HCT116 (cell line): ENCODE measurements around the gene CENPV. TPM values are rescaled to one million over a fixed set of nuclear protein-coding genes. Genes with fewer than 3 reads are reported as not detected.

ENCODE experiments used
- ATAC-seq: fragments of 200-7000 bp; cut with Tn5 transposase; 2 replicates; pipeline ENCODE4 v1.9.1; 2020; ENCODE audit warnings: mild to moderate bottlenecking, moderate library complexity
- BruUV-seq: library from RNA; stranded (reverse); fragments of 400-500 nt; replicated peaks from 2 replicates; lab custom pipeline; 2021; lab: Mats Ljungman, UMichigan
- CTCF ChIA-PET: fragments of 300-600 bp; sonication (Branson Sonifier 250); formaldehyde crosslinking; loops from one replicate; lab custom pipeline; 2021; ENCODE audit warnings: antibody characterized with exemption; lab: Charles Lee
- POLR2A ChIA-PET: fragments of 300-600, 350-600 bp; sonication (Branson Sonifier 250); formaldehyde crosslinking; loops from one replicate; lab custom pipeline; 2021; ENCODE audit warnings: antibody characterized with exemption; lab: Charles Lee
- RAD21 ChIA-PET, 2 experiments: fragments of 300-600 bp; sonication (Branson Sonifier 250); formaldehyde crosslinking; loops; one replicate each; lab custom pipeline; 2023; ENCODE audit warnings: low total read pairs in 2 of 2; ENCODE audit not compliant: uncharacterized antibody in 2 of 2, unreplicated experiment in 2 of 2, low non-redundant PET in 1 of 2; lab: Charles Lee
- DNase-seq: peaks from one replicate; pipeline ENCODE4 v3.0.0-alpha.2; 2010; ENCODE audit warnings: low read depth, low spot score
- H2AFZ ChIP-seq: fragments of 200-600 bp; shearing (Covaris generic), sonication (generic); 2 replicates; pipeline ENCODE4 v1.6.1; 2017; ENCODE audit warnings: low read depth, mixed run types, mixed read lengths, antibody characterized with exemption, low read length; ENCODE audit not compliant: poor library complexity, severe bottlenecking
- H3K27ac ChIP-seq: 2 replicates; pipeline ENCODE4 v1.5.1; 2012; ENCODE audit warnings: low read depth, low read length
- H3K27me3 ChIP-seq: fragments of 200-600 bp; sonication (generic); 2 replicates; pipeline ENCODE4 v1.6.1; 2016; ENCODE audit warnings: mixed run types, low read length, mixed read lengths; ENCODE audit not compliant: insufficient read depth
- H3K36me3 ChIP-seq, 2 experiments: fragments of 200-500 bp in 1 of 2; fragments of 200-600 bp in 1 of 2; sonication (Bioruptor generic) in 1 of 2; sonication (generic) in 1 of 2; 2 replicates each; pipeline versions ENCODE4 v1.5.1 to v1.6.1; 2014 to 2016; ENCODE audit warnings: low read length in 2 of 2, inconsistent platforms in 1 of 2, mixed read lengths in 1 of 2, mixed run types in 1 of 2; ENCODE audit not compliant: insufficient read depth in 2 of 2, control insufficient read depth in 1 of 2
- H3K4me1 ChIP-seq, 2 experiments: fragments of 200-600 bp in 1 of 2; sonication (generic) in 1 of 2; 2 replicates each; pipeline versions ENCODE4 v1.5.1 to v1.6.1; 2012 to 2017; ENCODE audit warnings: low read length in 2 of 2, inconsistent platforms in 1 of 2, mild to moderate bottlenecking in 1 of 2, mixed read lengths in 1 of 2, mixed run types in 1 of 2, moderate library complexity in 1 of 2; ENCODE audit not compliant: insufficient read depth in 2 of 2, control insufficient read depth in 1 of 2
- H3K4me2 ChIP-seq: fragments of 200-600 bp; sonication (generic); 2 replicates; pipeline ENCODE4 v1.6.1; 2017; ENCODE audit warnings: mixed run types, low read length, mixed read lengths
- H3K4me3 ChIP-seq, 2 experiments: fragments of 200-600 bp in 1 of 2; sonication (generic) in 1 of 2; replicated peaks in 1 of 2; 2 replicates each; pipeline ENCODE4 v1.5.1; 2011 to 2016; ENCODE audit warnings: low read length in 2 of 2, control low read depth in 1 of 2, low read depth in 1 of 2, mild to moderate bottlenecking in 1 of 2, mixed read lengths in 1 of 2, mixed run types in 1 of 2
- H3K79me2 ChIP-seq: fragments of 200-600 bp; sonication (generic); 2 replicates; pipeline ENCODE4 v1.6.1; 2017; ENCODE audit warnings: mild to moderate bottlenecking, mixed run types, low read length, moderate library complexity, mixed read lengths; ENCODE audit not compliant: insufficient read depth
- H3K9ac ChIP-seq: fragments of 200-600 bp; sonication (generic); 2 replicates; pipeline ENCODE4 v1.6.1; 2016; ENCODE audit warnings: low read length, mixed read lengths
- H3K9me2 ChIP-seq: fragments of 200-600 bp; sonication (generic), shearing (Covaris generic); 2 replicates; pipeline ENCODE4 v1.6.1; 2017; ENCODE audit warnings: mixed run types, mild to moderate bottlenecking, moderate library complexity; ENCODE audit not compliant: insufficient read depth
- H3K9me3 ChIP-seq, 2 experiments: fragments of 200-500 bp in 1 of 2; fragments of 200-600 bp in 1 of 2; sonication (Bioruptor generic) in 1 of 2; sonication (generic) in 1 of 2; 2 replicates each; pipeline ENCODE4 v1.6.1; 2014 to 2017; ENCODE audit warnings: low read length in 2 of 2, mixed read lengths in 2 of 2, inconsistent platforms in 1 of 2, low read depth in 1 of 2, mild to moderate bottlenecking in 1 of 2, mixed run types in 1 of 2, moderate library complexity in 1 of 2; ENCODE audit not compliant: control insufficient read depth in 1 of 2, insufficient read depth in 1 of 2
- H4K20me1 ChIP-seq: fragments of 200-600 bp; sonication (generic), shearing (Covaris generic); 2 replicates; pipeline ENCODE4 v1.6.1; 2017; ENCODE audit warnings: mixed run types, mild to moderate bottlenecking, moderate library complexity; ENCODE audit not compliant: insufficient read depth
- CBX3 ChIP-seq: IDR thresholded peaks from 2 replicates; pipeline ENCODE4 v1.6.1; 2012; ENCODE audit warnings: low read depth
- CEBPB ChIP-seq: IDR thresholded peaks from 2 replicates; pipeline ENCODE4 v1.6.1; 2012; ENCODE audit warnings: low read depth
- CTCF ChIP-seq, 3 experiments: fragments of 200-600 bp in 1 of 3; sonication (generic) in 1 of 3; IDR thresholded peaks in 2 of 3; conservative IDR thresholded peaks in 1 of 3; 2 replicates each; pipeline ENCODE4 v1.5.1; 2012 to 2017; ENCODE audit warnings: low read depth in 2 of 3, low read length in 2 of 3, antibody characterized with exemption in 1 of 3, borderline replicate concordance in 1 of 3, control low read depth in 1 of 3, mild to moderate bottlenecking in 1 of 3, mixed read lengths in 1 of 3, mixed run types in 1 of 3, moderate library complexity in 1 of 3; ENCODE audit not compliant: insufficient read depth in 1 of 3
- ELF1 ChIP-seq: IDR thresholded peaks from 2 replicates; pipeline ENCODE4 v1.6.1; 2012; ENCODE audit warnings: low read depth, borderline replicate concordance
- EZH2phosphoT487 ChIP-seq: fragments of 200-600 bp; IDR thresholded peaks from 2 replicates; pipeline ENCODE4 v1.6.1; 2018; ENCODE audit warnings: antibody characterized with exemption, borderline replicate concordance
- FOSL1 ChIP-seq: IDR thresholded peaks from 2 replicates; pipeline ENCODE4 v1.6.1; 2012; ENCODE audit warnings: low read depth
- JUND ChIP-seq: IDR thresholded peaks from 2 replicates; pipeline ENCODE4 v1.6.1; 2012
- POLR2A ChIP-seq: IDR thresholded peaks from 2 replicates; pipeline ENCODE4 v1.7.0; 2011; ENCODE audit warnings: borderline replicate concordance; ENCODE audit not compliant: insufficient read depth, insufficient read length; ENCODE audit errors: extremely low read depth
- POLR2AphosphoS5 ChIP-seq: IDR thresholded peaks from 2 replicates; pipeline ENCODE4 v1.6.1; 2011; ENCODE audit warnings: mild to moderate bottlenecking, low read depth, low read length, moderate library complexity
- RAD21 ChIP-seq: IDR thresholded peaks from 2 replicates; pipeline ENCODE4 v1.6.1; 2012; ENCODE audit warnings: low read depth, mild to moderate bottlenecking
- SIN3A ChIP-seq: IDR thresholded peaks from 2 replicates; pipeline ENCODE4 v1.6.1; 2012; ENCODE audit warnings: low read depth
- SP1 ChIP-seq: IDR thresholded peaks from 2 replicates; pipeline ENCODE4 v1.6.1; 2012; ENCODE audit warnings: low read depth
- TCF7L2 ChIP-seq: IDR thresholded peaks from 2 replicates; pipeline ENCODE4 v1.7.0; 2011; ENCODE audit warnings: borderline replicate concordance, inconsistent platforms; ENCODE audit not compliant: insufficient read depth, insufficient read length; ENCODE audit errors: extremely low read depth
- YY1 ChIP-seq: IDR thresholded peaks from 2 replicates; pipeline ENCODE4 v1.6.1; 2011; ENCODE audit warnings: low read length, low read depth, moderate library complexity, mild to moderate bottlenecking; ENCODE audit not compliant: insufficient replicate concordance; ENCODE audit errors: extremely low read depth
- ZFX ChIP-seq: fragments of 450-650 bp; IDR thresholded peaks from 2 replicates; pipeline ENCODE4 v1.6.1; 2017
- ZNF274 ChIP-seq: fragments of 200-500 bp; sonication (Bioruptor generic); IDR thresholded peaks from 2 replicates; pipeline ENCODE4 v1.6.1; 2014; ENCODE audit warnings: mild to moderate bottlenecking, low read depth, low read length, inconsistent platforms
- intact Hi-C: fragments of 100-400 bp; cut with micrococcal nuclease; formaldehyde crosslinking; loops from 2 replicates; pipeline ENCODE4 v1.10.0; 2022
- total RNA-seq: library from RNA; stranded (reverse); gene quantifications from one replicate; pipeline ENCODE4 v1.2.1, GENCODE V29; 2021; ENCODE audit not compliant: unreplicated experiment
- TF ChIP-seq, protein P1 (sequence below): IDR thresholded peaks from 2 replicates; pipeline ENCODE4 v1.6.1; 2012
- TF ChIP-seq, protein P2 (sequence below): IDR thresholded peaks from 2 replicates; pipeline ENCODE4 v1.6.1; 2011; ENCODE audit warnings: mild to moderate bottlenecking, low read length, moderate library complexity; ENCODE audit not compliant: insufficient replicate concordance; ENCODE audit errors: extremely low read depth

Gene CENPV
- total RNA-seq, 1 experiment from 2014 or later: 84.7 TPM

DNA sequence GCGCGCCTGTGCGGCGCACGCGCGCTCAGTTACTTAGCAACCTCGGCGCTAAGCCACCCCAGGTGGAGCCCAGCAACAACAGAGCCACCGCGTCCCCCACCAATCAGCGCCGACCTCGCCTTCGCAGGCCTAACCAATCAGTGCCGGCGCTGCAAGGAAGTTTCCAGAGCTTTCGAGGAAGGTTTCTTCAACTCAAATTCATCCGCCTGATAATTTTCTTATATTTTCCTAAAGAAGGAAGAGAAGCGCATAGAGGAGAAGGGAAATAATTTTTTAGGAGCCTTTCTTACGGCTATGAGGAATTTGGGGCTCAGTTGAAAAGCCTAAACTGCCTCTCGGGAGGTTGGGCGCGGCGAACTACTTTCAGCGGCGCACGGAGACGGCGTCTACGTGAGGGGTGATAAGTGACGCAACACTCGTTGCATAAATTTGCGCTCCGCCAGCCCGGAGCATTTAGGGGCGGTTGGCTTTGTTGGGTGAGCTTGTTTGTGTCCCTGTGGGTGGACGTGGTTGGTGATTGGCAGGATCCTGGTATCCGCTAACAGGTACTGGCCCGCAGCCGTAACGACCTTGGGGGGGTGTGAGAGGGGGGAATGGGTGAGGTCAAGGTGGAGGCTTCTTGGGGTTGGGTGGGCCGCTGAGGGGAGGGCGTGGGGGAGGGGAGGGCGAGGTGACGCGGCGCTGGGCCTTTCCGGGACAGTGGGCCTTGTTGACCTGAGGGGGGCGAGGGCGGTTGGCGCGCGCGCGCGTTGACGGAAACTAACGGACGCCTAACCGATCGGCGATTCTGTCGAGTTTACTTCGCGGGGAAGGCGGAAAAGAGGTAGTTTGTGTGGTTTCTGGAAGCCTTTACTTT, 27.6 kb upstream of the CENPV start, which contains the start of gene UBB:
TSS of gene UBB (plus strand) at position 452 of the 856 bp plus-strand sequence. CDS start 817 bp downstream, outside the sequence.
- H3K9ac ChIP-seq: peak within 1 kb of the TSS; percentile 80
- CTCF ChIA-PET: interaction anchor here (1.0 kb wide), 1 partner anchor 47 kb away, joined by 7 read pairs; no protein-coding TSS in a partner anchor

More for the DNA sequence above, 27.6 kb upstream of the CENPV start, which contains the start of gene UBB:
- no TSS peak for BruUV-seq
- H3K27ac ChIP-seq: peak within 1 kb of the TSS; percentile 95
- H3K4me3 ChIP-seq: peak within 1 kb of the TSS; percentile 86 to 96
- peak within 1 kb of the TSS; percentile 100 for H2AFZ ChIP-seq
- H3K27me3 ChIP-seq: no peaks in the 10 kb centered on the region
- POLR2A ChIA-PET: interaction anchor here (0.5 to 3.7 kb wide), 33 partner anchors 9 to 1790 kb away, joined by 3 to 38 read pairs (median 4); partner anchors contain the start of gene CENPV
- DNase-seq (peak; percentile 95), ATAC-seq (peak; percentile 95)
- TF ChIP-seq JUND (peak; percentile 43; the same call in 1 of the 2 replicates), POLR2A (peak; percentile 98), TCF7L2 (peak; percentile 58), SIN3A (peak; percentile 88), CBX3 (peak; percentile 88; the same call in 1 of the 2 replicates), YY1 (peak; percentile 71), ZFX (peak; percentile 38), ZNF274 (no peak), ELF1 (no peak; the same call in 1 of the 2 replicates), EZH2phosphoT487 (no peak), CEBPB (peak; percentile 96), CTCF (IDR thresholded peaks at IDR 0.05 in 2 of 3, conservative IDR thresholded peaks at IDR 0.05 in 1 of 3; ENCODE audit: borderline replicate concordance in 1 of 3, insufficient read depth in 1 of 3, low read depth in 2 of 3, low read length in 2 of 3) (no peak), FOSL1 (no peak), RAD21 (no peak; the same call in 1 of the 2 replicates), POLR2AphosphoS5 (peak; percentile 100), SP1 (peak; percentile 88)
- TF ChIP-seq, protein P1, sequence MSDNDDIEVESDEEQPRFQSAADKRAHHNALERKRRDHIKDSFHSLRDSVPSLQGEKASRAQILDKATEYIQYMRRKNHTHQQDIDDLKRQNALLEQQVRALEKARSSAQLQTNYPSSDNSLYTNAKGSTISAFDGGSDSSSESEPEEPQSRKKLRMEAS: peak; percentile 54
- TF ChIP-seq, protein P2, sequence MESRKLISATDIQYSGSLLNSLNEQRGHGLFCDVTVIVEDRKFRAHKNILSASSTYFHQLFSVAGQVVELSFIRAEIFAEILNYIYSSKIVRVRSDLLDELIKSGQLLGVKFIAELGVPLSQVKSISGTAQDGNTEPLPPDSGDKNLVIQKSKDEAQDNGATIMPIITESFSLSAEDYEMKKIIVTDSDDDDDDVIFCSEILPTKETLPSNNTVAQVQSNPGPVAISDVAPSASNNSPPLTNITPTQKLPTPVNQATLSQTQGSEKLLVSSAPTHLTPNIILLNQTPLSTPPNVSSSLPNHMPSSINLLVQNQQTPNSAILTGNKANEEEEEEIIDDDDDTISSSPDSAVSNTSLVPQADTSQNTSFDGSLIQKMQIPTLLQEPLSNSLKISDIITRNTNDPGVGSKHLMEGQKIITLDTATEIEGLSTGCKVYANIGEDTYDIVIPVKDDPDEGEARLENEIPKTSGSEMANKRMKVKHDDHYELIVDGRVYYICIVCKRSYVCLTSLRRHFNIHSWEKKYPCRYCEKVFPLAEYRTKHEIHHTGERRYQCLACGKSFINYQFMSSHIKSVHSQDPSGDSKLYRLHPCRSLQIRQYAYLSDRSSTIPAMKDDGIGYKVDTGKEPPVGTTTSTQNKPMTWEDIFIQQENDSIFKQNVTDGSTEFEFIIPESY: peak; percentile 81
- intact Hi-C loops: loop anchor here (5.0 kb wide), 1 partner anchor 424 kb away; no protein-coding TSS in a partner anchor
- peaks cover 9% of the 10 kb centered on the region; the same call in 1 of the 2 replicates for H4K20me1 ChIP-seq
- H3K4me1 ChIP-seq: peaks cover 11 to 38% of the 10 kb centered on the region in 2 experiments; a peak in 3 of 4 replicates
- H3K9me2 ChIP-seq: no peaks in the 10 kb centered on the region
- peaks cover 10 to 18% of the 10 kb centered on the region in 2 experiments; a peak in 2 of 4 replicates for H3K36me3 ChIP-seq
- H3K79me2 ChIP-seq: peaks cover 27% of the 10 kb centered on the region
- H3K4me2 ChIP-seq: peak within 1 kb of the TSS; percentile 75
- RAD21 ChIA-PET: interaction anchor here in 1 of 2 experiments (0.8 kb wide), 1 partner anchor 95 kb away, joined by 3 read pairs; no protein-coding TSS in a partner anchor
- H3K9me3 ChIP-seq: no peaks in the 10 kb centered on the region
